ENCODE measurements around the gene COX19.

DNA sequence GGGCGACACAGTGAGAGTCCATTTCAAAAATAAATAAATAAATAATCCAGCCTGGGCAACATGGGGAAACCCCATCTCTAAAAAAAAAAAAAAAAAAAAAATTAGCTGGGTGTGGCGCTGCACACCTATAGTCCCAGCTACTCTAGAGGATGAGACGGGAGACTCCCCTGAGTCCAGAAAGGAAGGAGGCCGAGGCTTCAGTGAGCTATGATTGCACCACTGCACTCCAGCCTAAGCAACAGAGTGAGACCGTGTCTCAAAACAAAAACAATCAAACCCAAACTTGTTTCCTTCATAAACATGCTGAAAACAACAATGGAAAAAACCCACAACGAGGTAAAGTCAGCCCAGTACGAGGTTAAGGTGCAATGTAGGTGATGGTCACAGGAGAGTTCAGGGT is 1.2 kb downstream of the COX19 start:
- TF ChIP-seq CTCF (IDR thresholded peaks at IDR 0.05) (no peak), EZH2 (IDR thresholded peaks at IDR 0.05; ENCODE audit: borderline replicate concordance, insufficient read depth, low read depth, low read length, poor library complexity, severe bottlenecking) (no peak)

All from B cell (primary cell).